Panc1 (cell line): Measurements from ENCODE around the gene TFE3.

ENCODE experiments used
- CTCF ChIP-seq: fragments of 450-650 bp; IDR thresholded peaks from 2 replicates; pipeline ENCODE4 v1.5.1; 2017; ENCODE audit warnings: mild to moderate bottlenecking
- POLR2AphosphoS5 ChIP-seq: IDR thresholded peaks from 2 replicates; pipeline ENCODE4 v1.6.1; 2012; ENCODE audit warnings: mild to moderate bottlenecking, low read depth, low read length, moderate library complexity
- REST ChIP-seq, 2 experiments: IDR thresholded peaks; 2 replicates each; pipeline ENCODE4 v1.6.1; 2011 to 2012; ENCODE audit warnings: low read depth in 2 of 2, control low read depth in 1 of 2, low read length in 1 of 2, mild to moderate bottlenecking in 1 of 2, moderate library complexity in 1 of 2; ENCODE audit not compliant: insufficient read depth in 1 of 2
- SIN3A ChIP-seq: IDR thresholded peaks from 2 replicates; pipeline ENCODE4 v1.6.1; 2012; ENCODE audit warnings: low read depth, mild to moderate bottlenecking, low read length, moderate library complexity, borderline replicate concordance; ENCODE audit not compliant: insufficient read depth
- TCF7L2 ChIP-seq: IDR thresholded peaks from 2 replicates; pipeline ENCODE4 v1.6.1; 2011; ENCODE audit warnings: mild to moderate bottlenecking, low read depth, low read length, inconsistent platforms

- TF ChIP-seq CTCF (no peak), TCF7L2 (no peak), SIN3A (no peak), POLR2AphosphoS5 (no peak), REST (IDR thresholded peaks at IDR 0.05; ENCODE audit: insufficient read depth in 1 of 2, low read depth in 2 of 2, low read length in 1 of 2) (no peak)
Observed at GRCh38 chrX:49039598-49040375, 3.4 kb downstream of the TFE3 start.
